ENCODE results near the gene ZDHHC19.

The ZDHHC19 gene

DNA sequence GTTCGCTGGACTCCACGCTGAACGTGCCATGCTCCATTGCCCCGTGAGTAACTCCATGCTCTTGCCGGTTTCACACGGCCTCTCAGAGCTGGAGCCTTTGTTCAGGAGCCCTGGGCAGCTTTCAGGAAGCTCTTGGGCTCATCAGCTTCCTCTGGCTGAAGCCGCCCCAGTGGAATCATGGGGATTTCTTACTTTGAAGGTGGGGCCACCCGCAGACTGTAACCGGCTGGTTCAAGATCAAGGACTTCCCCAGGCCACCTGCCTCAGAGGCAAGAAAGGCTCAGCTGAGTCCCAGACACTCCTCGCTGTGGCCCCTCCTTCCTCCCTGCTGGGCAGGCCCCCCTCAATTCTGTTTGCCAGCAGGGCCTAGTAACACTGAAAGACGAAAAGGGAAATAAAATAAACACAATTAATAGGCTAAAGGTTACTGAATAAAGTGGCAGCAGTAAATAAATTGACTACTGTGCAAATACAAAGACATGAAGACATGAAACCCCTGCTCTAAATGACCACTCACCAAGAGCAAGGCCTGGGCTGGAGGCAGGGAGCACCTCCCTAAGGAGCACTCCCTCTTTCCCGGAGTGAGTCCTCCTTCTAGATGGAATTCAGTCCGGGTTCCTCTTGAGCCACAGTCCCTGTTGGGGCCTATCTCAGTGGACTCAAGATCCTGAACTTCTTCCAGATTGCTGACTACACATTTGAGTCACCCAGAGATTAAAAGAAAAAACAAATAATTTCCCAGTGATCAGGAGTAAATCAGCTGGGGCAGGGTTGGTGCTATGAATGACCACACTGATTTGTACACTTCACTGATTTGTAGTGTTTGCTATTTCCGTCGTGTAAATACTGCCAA, 51.0 kb downstream of the ZDHHC19 start:
- H3K4me1 Mint-ChIP-seq: peaks cover 9% of the 10 kb centered on the region
- no peak overlapping the region for H3K4me3 Mint-ChIP-seq
- H3K36me3 Mint-ChIP-seq: no peaks in the 10 kb centered on the region
- H3K27ac Mint-ChIP-seq: no peak overlapping the region
- no peaks in the 10 kb centered on the region for H3K27me3 Mint-ChIP-seq
- H3K9me3 Mint-ChIP-seq: no peaks in the 10 kb centered on the region

DNA sequence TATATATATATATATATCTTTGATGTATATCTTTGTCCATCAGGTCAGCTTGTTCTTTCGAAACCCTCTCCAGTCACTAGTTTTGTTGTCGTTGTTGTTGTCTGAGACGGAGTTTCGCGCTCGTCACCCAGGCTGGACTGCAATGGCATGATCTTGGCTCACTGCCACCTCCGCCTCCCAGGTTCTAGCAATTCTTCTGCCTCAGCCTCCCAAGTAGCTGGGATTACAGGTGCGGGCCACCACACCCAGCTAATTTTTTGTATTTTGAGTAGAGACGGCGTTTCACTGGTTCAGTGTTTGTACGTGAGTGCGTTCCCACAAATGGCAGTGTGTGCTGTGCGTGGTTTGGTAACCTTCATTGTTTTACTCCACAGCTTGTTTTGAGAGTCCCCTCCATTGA, 51.7 kb downstream of the ZDHHC19 start:
- Mint-ChIP-seq H3K4me3 (no peak overlapping the region), H3K27me3 (no peaks in the 10 kb centered on the region), H3K4me1 (peaks cover 9% of the 10 kb centered on the region), H3K9me3 (no peaks in the 10 kb centered on the region), H3K36me3 (no peaks in the 10 kb centered on the region), H3K27ac (no peak overlapping the region)

DNA sequence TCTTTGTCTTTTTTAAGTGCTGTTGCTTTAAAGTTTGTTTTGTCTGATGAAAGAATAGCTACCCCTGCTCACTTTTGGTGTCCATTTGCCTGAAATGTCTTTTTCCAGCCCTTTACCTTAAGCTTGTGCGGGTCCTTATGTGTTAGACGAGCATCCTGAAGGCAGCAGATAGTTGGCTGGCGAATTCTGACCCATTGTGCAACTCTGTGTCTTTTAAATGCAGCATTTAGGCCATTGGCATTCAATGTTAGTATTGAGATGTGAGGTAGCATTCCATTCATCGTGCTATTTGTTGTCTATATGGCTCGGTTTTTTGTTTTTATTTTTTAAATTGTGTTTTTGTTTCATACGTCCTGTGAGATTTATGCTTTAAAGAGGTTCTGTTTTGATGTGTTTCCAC, 55.0 kb downstream of the ZDHHC19 start:
- Mint-ChIP-seq H3K4me1 (peaks cover 9% of the 10 kb centered on the region), H3K27ac (no peak overlapping the region), H3K4me3 (no peak overlapping the region), H3K9me3 (no peaks in the 10 kb centered on the region), H3K27me3 (no peaks in the 10 kb centered on the region), H3K36me3 (no peaks in the 10 kb centered on the region)

DNA sequence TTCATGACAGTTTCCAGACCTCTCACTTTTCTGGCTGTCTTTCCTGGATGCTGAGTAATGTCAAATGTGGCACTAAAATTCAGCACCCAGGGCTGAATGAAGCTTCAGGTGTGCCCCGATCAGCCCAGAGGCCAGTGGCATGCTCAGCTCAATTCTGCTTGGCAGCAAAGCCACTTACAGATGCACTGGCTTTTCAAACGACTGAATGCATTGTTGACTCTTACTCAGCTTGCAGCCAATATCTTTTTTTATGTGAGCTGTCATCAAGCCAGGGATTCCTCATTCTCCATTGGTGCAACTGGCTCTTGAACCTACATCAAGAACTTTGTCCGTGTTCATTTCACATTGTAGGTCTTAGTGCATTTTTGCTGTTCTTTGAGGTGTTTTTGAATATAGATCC, 60.7 kb downstream of the ZDHHC19 start:
- Mint-ChIP-seq H3K27me3 (no peaks in the 10 kb centered on the region), H3K27ac (no peak overlapping the region), H3K4me3 (no peak overlapping the region), H3K4me1 (no peaks in the 10 kb centered on the region), H3K36me3 (no peaks in the 10 kb centered on the region), H3K9me3 (no peaks in the 10 kb centered on the region)

DNA sequence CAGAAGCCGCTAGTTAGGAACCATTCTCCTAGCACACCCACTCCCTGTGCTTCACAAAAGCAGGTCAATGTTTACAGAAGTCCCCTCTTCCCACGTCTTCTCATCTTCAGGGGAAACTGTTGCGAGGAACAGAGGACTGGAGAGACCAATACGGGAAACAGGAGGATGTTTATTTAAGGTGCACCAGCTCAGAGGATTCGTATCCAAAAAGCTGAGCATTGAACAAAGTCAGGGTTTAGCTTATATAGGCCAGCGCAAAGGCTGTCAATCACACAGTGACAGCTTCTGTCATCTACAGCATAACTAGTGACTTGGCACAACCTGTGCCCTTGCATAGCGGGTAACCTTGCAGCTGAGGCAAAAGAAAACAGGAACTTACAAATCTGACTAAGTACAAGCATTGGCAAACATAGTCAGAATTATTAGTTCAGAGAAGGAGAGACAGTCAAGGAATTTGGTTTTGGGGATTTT, 61.3 kb downstream of the ZDHHC19 start:
- H3K36me3 Mint-ChIP-seq: no peaks in the 10 kb centered on the region
- no peaks in the 10 kb centered on the region for H3K9me3 Mint-ChIP-seq
- H3K4me1 Mint-ChIP-seq: no peaks in the 10 kb centered on the region
- no peaks in the 10 kb centered on the region for H3K27me3 Mint-ChIP-seq
- H3K27ac Mint-ChIP-seq: no peak overlapping the region
- no peak overlapping the region for H3K4me3 Mint-ChIP-seq

DNA sequence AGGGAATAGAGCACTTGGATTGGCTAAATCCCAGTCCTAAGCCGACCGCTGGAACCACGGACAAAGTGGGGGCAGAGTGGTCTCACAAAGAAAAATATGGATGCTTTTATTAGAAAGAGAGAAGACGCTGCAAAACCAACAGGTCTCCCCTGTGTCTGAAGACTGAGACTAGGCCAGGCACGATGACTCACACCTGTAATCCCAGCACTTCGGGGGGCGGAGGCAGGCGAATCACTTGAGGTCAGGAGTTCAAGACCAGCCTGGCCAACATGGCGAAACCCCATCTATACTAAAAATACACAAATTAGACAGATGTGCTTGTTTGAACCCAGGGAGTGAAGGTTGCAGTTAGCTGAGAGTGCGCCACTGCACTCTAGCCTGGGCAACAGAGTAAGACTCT, 61.8 kb downstream of the ZDHHC19 start:
- H3K27ac Mint-ChIP-seq: no peak overlapping the region
- H3K27me3 Mint-ChIP-seq: no peaks in the 10 kb centered on the region
- no peaks in the 10 kb centered on the region for H3K4me1 Mint-ChIP-seq
- H3K36me3 Mint-ChIP-seq: no peaks in the 10 kb centered on the region
- H3K9me3 Mint-ChIP-seq: no peaks in the 10 kb centered on the region
- H3K4me3 Mint-ChIP-seq: no peak overlapping the region
